ENCODE data around the gene FAM180A. TPM values are rescaled to one million over a fixed set of nuclear protein-coding genes. Genes with fewer than 3 reads are reported as not detected.
"Not testable (repeated sequence)": the region's sequence is repeated elsewhere in the genome, so short reads cannot be mapped to it uniquely, and the experiment has no call there.

The FAM180A gene
- total RNA-seq, result not detected in 2 replicates

GRCh38 chr7:135748770-135749169 is at the start of gene FAM180A:
Gene FAM180A (minus strand): TSS chr7:135748813. CDS start chr7:135748580, 233 bp downstream.
- no peak for DNase-seq (ENCODE audit: low read depth)

- no peak for DNase-seq (ENCODE audit: low read depth)
Observed at GRCh38 chr7:135798095-135798494, 49.5 kb upstream of the FAM180A start.

DNA sequence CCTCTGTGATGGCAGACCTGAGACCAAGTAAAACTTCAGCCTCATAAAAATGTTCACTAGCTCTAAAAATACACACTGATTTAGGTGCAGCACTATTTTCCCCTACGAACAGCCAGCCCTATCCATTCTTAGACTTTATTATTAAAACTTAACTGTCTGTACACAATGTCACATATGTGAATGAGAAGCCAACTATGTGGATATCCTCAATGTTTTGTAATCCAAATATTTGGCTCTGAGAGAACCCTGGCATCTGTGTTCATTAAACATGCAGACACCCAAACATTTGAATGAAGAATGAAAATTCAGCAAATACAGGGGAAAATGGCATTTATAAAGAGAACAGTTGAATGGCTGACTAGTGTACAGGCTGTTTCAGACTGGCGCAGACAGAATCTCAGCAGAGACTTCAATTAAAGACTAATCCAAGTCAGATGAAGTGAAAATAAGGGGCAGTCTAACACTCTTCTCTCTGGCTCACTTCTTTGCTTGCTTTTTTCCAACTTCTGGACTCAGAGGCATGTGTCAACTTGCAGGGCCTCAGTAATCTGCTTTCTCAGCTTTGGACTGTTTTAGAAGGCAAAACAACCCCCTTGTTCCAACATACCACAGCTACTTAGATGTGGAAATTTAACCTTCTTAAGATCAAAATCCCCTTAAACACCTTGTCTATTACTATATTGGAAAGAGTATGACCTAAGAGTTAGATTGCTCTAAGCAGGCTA is 47.4 kb upstream of the FAM180A start:
- DNase-seq (ENCODE audit: low read depth), result no peak

- no peak for DNase-seq (ENCODE audit: low read depth)
Observed at GRCh38 chr7:135793841-135794240, 45.2 kb upstream of the FAM180A start.

DNA sequence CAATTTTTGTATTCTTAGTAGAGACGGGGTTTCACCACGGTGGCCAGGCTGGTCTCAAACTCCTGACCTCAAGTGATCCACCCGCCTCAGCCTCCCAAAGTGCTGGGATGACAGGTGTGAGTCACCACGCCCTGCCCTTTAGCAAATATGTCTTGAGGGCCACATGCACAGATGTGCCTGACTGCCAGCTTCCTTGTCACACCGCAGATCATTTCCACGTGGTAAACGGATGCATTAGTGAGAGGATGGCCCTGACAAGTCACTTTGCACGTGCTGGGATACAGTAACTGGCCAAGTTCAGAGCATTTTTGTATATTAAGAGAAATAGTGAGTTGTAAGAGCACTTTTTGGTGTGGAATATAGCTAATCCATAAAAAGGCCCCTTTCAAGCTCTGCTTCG is 44.3 kb upstream of the FAM180A start:
- DNase-seq (ENCODE audit: low read depth), result no peak

- DNase-seq (ENCODE audit: low read depth), result no peak
Observed at GRCh38 chr7:135792363-135792668, 43.7 kb upstream of the FAM180A start.

DNA sequence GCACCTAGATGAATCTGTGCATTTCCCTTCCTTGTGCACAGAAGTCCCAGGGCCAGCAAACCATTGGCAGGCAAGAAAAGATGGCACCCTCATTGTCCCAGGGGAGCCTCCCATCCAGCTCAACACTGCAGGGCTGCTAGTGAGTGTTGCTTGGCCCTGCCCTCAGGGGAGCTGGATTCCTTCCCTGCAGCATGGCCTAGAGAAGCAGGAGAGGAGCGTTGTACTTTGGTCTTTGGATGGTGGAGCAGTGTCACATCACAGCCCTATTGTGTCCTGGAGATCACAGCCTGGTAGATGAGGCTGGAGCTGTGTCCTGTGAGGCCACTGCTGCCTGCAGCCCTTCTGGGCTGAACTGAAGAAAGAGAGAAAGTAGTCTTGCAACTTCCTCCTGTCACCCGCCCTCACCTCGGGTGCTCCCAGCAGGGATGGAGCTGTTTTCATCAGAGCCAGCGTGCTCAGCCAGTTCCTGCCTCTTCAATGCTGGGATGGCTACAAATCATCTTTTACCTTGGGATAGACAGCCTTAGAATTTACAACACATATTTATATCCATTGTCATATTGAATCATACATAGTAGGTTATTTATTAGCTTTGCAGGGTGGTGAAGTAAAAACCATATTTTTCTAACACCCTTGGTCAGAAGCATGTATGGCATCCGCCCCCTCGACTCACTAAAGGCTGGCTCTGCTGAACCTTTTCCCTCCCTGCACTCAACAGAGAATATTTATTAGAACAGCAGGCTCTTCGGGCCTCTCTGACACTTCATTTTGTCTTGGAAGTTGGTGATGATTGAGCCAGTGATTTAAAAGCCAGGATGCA is 43.1 kb upstream of the FAM180A start:
- no peak for DNase-seq (ENCODE audit: low read depth)

GRCh38 chr7:135790371-135790977 is 41.9 kb upstream of the FAM180A start:
- DNase-seq (ENCODE audit: low read depth), result no peak

- no peak for DNase-seq (ENCODE audit: low read depth)
Observed at GRCh38 chr7:135789956-135790355, 41.3 kb upstream of the FAM180A start.

- no peak for DNase-seq (ENCODE audit: low read depth)
Observed at GRCh38 chr7:135789431-135789830, 40.8 kb upstream of the FAM180A start.

- DNase-seq (ENCODE audit: low read depth), result no peak
Observed at GRCh38 chr7:135786911-135787310, 38.3 kb upstream of the FAM180A start.

GRCh38 chr7:135785065-135785464 is 36.5 kb upstream of the FAM180A start:
- DNase-seq (ENCODE audit: low read depth), result no peak

GRCh38 chr7:135784013-135784412 is 35.4 kb upstream of the FAM180A start:
- no peak for DNase-seq (ENCODE audit: low read depth)

GRCh38 chr7:135782801-135783200 is 34.2 kb upstream of the FAM180A start:
- no peak for DNase-seq (ENCODE audit: low read depth)

- no peak for DNase-seq (ENCODE audit: low read depth)
Observed at GRCh38 chr7:135782377-135782776, 33.8 kb upstream of the FAM180A start.

DNA sequence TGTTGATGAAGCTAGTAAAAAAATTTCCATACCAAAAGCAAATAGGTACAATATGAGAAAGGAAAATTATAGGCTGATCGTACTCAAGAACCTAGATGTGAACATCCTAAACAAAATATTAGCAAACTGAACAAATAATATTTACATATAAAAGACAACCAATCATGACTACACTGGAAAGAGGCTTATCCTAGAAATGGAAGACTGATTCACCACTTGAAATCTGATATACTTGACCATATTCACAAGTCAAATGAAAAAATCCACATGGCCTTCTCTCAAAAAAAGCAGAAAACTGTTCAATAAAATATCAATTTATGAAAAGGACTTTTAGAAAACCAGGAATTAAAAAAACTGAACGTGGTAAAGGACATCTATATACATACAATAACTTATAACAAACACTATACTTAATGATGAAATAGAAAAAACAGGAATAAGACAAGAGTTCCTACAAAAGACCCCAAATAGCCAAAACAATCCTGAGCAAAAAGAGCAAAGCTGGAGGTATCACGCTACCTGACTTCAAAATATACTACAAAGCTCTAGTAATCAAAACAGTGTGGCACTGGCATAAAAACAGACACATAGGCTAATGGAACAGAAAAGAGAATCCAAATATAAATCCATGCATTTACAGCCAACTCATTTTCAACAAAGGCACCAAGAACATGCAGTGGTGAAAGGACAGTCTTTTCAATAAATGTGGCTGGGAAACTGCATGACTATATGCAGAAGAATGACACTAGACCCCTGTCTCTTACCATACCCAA is 29.2 kb upstream of the FAM180A start:
- DNase-seq (ENCODE audit: low read depth), result no peak

GRCh38 chr7:135775915-135776314 is 27.3 kb upstream of the FAM180A start:
- not testable (repeated sequence) for DNase-seq (ENCODE audit: low read depth)

GRCh38 chr7:135775230-135775629 is 26.6 kb upstream of the FAM180A start:
- DNase-seq (ENCODE audit: low read depth), result no peak

DNA sequence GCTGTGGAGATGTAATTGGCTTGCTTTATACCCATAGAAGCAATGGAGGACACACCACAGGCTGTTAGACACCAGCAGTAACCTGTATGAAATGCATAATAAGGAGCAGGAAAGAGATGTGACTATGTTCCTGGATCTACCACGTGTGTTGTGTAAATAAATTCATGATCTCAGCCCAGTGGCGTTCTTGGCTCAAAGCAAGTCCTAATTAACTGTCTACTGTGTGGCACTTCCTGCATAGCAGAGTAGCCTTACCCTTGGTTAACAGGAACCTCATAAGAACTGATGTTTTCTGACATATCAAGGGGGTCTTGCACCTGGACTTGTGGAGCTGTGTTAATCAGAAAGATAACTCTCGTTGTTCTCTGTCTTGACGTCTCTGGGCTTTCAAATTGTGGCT is 25.7 kb upstream of the FAM180A start:
- peak; percentile 86 for DNase-seq (ENCODE audit: low read depth)

DNA sequence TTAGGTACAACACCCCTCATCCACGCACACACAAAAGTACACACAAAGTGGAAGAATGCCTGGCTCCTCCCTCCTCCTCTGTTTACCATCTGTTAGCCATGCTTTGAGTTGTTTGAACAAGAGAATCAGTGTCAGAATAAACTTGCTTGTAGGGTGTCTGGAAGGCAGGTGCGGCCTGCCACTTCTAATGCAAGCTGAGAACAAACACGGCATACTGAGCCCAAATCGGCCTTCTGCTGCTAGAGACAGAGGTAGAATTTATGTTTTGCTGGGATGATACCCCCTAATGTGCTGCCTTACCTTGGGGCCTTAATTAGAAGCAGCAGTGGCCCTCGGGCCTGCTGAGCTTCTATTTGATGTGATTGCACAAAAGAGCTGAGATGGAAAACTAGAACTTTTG is 24.9 kb upstream of the FAM180A start:
- no peak for DNase-seq (ENCODE audit: low read depth)

DNA sequence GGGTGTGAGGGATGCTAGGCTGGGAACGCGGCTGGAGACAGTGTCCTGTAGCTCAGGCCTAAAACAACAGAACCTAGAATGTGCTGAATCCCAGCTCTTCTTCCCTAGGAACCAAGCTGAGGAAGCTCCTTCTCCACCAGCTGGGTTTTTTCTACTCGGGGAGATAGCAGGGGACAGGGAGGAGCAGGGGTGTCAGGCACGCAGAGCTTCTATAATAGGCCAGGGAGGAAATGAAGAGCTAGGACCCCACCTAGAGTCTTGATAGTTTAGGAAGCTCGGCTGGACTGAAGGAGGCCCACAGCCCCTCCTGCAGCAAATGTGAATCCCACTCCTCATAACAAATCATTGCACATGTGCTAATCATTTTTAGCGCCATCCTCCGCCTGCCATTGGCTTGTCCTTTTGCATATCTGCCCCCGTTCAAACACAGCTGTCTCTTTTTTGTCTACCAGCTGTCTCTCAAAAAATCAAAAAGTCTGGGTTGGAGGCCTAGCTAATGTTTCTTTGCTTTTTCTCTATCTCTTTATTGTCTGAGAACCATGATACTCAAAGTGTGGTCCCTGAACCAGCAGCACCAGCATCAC is 24.1 kb upstream of the FAM180A start:
- no peak for DNase-seq (ENCODE audit: low read depth)

Data from renal cortical epithelial cell (primary cell).